Measurements from ENCODE around the gene SMIM36.
A peak's percentile ranks its signal among the peaks of the same experiment; 100 is the strongest.
"Not testable (repeated sequence)": the region's sequence is repeated elsewhere in the genome, so short reads cannot be mapped to it uniquely, and the experiment has no call there.

The SMIM36 gene

DNA sequence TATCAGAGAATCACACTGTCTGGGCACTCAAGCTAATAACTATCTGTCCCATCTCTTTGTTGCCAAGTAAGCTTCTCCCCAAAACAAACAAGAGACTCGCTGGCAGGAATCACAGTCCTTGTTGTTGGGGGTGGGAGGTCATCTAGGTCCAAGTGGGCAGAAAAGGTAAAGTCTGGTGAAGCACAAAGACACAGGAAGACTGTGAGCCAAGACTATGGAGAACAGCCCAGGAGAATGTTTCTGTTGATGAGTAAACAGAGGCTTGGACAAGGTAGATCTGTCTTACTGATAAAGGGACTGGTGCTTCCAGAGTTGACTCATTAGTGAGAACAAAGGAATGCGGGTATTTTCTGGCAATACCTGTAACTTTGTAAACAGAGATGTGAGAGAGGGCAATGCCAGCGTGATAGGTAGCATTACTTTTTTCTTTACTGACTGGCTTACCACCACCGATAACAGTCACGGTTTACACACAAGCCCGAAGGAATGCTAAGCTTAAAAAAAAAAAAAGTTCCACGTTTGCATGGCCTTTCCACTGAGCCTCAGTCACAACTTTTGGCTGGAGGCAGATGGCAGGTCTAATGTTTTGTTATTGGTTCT lies 78.1 kb downstream of the SMIM36 start:
- no peak for DNase-seq

DNA sequence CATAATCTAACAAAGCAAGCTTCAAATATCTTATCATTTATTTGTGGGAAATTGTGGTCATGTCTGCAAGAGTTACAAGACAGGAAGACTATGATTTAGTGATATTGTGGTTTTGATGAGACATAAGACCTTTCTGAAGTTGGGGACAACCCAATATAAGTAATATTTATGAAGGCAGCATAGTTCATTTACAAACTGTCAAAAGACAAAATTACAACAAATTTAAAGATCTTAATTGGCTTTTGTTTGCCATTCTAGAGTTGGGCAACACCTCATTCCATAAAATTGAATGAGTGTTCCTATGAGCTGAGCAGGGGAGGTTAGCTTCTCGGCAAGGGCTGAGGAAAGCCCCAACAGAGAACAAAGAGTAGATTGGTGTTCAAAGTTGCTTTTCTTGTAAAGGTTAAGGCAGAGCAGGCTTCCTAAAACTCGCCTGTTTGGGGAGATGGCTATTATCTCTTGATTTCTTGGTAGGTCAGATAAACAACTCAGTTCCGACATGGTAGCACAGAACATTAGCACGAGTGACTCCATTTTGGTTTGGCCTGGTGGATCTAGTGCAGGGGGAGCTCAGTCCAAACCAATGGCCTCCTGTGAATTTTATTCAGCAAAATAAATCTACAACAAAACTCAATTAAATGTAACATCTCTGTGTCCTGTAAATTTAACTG lies 78.8 kb downstream of the SMIM36 start:
- DNase-seq: peak; percentile 42

DNA sequence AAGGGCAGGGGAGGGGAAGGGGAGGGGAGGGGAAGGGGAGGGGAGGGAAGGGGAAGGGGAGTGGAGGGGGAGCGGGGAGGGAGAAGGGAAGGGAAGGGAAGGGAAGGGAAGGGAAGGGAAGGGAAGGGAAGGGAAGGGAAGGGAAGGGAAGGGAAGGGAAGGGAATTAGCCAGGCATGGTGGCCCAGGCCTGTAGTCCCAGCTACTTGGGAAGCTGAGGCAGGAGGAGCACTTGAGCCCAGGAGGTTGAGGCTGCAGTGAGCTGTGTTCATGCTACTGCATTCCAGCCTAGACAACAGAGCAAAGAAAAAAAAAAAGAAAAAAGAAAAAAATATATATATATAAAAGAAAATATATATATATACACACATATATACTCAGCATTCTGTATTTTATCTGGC lies 79.3 kb downstream of the SMIM36 start:
- not testable (repeated sequence) for DNase-seq

DNA sequence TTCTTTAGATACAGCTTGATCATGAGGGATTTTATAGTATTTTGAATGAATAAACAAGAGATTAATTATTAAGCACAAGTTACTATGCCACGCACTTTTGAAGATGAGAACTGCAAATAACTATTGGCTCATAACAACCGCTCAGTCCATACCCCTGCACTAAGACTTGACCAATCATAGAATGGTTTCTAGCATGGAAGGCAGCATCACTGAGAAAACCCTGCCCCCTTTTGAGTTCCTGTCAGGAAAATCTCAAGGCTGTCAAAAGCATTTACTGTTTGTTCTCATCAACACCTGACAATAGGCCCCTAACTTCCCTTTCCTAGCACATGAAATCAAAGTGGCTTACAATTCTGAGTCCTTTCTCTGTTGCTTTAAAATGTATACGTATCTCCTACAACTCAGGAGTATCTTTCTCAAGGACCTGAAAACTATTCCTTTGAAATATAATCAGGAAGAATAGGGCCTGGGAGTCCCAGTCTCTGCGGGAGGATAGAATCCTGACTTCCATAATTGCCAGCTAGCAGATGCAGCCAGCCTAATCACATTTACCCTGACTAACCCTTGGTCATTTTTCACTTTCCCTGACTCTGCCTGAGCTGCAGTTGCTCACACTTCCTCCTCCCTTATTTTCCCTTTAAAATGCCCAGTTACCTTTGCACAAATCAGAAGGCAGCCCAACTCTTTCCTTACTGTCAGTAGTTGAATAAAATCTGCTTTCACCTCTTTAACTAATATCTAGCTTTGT lies 80.5 kb downstream of the SMIM36 start:
- DNase-seq: no peak

DNA sequence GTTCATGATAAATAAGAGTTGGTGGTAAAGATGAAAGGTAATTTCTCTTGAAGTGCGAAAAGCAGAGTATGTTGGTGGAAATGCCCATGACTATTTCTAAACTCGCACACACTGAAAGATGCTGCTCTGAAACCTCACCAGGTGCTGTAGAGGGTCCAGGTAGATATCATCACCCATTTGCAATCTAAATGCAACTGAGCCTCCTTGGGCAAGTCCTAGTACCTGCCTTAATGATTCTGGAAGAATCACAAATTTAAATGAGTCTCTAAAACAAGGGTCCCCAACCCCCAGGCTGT lies 83.7 kb downstream of the SMIM36 start:
- no peak for DNase-seq

DNA sequence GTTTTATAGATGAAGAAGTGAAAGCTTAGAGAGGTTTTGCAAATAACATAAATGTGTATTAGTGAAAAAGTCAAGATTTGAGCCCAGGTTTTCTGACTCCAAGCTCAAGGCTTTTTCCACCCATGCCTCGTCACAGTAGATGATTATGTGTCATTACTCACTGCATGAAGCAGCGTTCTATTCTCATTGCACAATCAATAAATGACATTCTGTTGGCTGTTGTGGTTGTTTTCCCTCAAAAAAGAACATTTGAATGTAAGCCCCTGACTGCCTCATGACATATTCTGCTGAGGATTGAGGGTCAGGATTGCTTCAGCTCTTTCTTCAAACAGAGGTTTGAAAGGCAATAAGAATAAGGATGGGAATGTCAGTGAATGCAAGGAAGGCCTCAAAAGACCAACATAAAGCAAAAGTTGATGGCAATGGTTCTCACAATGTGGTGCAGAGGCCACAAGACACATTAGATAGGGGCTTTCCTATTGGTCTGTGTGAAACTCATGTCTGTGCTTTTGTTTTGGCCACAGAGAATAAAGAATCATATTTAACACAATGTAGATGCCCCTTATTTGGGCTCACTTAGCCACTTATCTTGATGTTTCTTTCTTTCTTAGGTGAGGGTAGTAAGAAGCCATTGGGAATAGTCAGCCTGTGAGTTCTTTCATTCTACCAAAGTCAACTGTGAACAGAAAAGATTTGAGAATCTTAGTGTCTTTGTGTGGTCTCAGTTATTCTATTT lies 84.2 kb downstream of the SMIM36 start:
- DNase-seq: no peak

DNA sequence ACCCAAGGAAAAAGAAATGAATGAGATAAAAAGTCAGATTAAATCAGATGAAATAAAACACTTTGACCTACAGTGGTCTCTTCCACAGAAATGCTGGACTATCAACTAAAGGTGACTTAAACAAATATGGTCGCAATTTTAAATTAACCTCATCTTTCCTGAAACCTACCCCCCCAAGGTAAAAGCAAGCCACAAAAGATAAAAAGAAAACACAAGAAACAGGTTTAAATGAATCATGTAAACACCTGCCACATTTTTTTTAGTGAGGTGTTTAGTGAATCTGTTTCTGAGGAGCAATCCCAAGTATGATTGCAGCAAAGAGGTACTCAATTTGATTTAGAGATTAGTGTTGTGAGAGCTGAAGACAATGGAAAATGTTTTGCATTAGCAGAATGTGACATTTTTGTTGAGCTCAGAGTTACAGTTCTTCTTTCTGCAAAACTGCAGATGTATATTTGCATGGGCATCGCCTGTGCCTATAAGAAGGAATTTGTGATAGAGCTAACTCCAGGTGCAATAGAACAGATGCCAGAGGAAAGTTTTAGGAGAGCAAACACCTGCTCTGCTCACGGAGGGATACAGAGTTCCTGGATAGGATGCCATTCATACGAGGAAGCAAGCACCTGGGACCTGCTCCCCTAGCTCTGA lies 86.2 kb downstream of the SMIM36 start:
- no peak for DNase-seq

DNA sequence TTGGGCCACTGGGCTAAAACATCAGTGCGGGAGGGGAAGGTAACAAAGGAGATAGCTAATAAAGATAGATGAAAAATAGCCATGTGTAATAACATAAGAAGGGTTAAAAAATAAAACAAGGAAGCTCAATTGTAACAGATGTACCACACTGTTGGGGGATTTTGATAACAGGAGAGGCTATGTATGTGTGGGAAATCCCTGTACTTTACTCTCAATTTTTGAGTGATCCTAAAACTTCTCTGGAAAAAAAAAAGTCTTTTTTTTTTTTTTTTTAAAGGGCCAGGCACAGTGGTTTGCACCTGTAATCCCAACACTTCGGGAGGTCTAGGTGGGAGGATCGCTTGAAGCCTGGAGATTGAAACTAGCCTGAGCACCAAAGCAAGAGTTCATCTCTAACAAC lies 87.7 kb downstream of the SMIM36 start:
- no peak for DNase-seq

DNA sequence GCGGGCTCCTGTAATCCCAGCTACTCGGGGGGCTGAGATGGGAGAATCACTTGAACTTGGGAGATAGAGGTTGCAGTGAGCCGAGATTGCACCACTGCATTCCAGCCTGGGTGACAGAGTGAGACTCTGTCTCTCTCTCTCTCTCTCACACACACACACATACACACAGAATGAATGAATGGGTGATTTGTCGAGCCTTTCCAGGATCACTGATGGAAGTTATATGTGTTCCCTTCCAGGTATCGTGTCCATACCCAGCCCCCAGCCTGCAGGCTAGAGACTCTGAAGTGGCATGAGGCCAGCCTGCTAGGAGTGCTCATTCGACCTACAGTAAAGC lies 88.5 kb downstream of the SMIM36 start:
- DNase-seq: not testable (repeated sequence)

DNA sequence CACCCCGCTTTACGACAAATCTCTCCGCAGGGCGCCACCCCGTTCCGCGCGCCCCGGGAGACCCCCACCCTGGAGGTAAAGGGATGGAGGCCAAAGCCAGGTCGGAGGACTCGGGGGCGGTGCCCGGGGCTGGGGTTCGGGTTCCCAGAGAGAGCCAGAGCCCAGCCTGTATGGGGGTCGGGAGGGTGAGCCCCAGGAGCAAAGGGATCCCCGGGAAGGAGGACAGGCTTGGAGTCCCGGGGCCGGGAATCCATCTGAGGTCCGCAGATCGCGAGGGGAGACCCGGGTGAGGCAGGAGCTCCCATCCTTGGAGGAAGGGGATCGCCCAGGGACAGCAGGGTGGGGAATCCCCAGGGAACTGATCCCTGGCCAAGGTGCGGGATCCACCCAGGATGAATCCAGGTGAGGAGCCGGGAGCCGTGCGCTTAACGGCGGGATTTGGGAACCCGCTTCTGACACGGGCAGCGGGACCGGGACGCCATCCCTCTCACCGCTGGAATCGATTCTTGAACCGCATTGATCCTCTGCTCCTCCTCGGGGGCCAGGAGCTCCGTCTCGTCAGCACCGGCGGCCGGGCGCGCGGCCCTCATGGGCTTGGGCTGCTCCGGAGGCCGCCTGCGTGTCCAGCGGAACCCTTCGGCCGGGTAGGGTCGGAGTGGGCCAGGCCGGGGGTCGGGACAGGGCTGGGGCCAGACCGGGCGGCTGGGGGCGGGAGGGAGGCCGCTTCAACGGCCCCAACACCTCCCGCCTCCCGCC lies 89.9 kb downstream of the SMIM36 start, which contains the start of gene MMD:
MMD (minus strand) TSS at position 657 of the 756 bp plus-strand sequence; CDS start at position 517, 140 bp downstream.
- DNase-seq: peak; percentile 26

DNA sequence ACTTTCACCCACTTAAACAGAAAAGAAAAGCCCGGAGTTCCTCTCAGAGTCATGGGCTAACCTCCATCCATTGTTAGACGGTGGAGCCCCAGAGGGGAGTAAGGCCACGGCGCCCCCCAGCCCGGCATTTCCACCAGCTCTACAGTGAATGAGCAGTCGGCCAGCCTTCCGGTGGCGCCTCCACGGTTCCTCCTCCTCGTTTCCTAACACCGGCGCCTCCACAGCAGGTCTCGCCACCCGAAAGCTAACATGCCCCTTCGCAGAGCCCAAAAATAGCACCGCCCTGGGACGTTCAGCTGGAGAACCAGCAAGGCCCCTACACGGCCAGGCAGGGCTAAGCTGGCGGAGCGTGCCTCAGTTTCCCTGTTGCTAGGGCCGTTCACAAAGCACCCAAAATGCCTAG lies 90.5 kb downstream of the SMIM36 start:
- peak; percentile 61 for DNase-seq

DNA sequence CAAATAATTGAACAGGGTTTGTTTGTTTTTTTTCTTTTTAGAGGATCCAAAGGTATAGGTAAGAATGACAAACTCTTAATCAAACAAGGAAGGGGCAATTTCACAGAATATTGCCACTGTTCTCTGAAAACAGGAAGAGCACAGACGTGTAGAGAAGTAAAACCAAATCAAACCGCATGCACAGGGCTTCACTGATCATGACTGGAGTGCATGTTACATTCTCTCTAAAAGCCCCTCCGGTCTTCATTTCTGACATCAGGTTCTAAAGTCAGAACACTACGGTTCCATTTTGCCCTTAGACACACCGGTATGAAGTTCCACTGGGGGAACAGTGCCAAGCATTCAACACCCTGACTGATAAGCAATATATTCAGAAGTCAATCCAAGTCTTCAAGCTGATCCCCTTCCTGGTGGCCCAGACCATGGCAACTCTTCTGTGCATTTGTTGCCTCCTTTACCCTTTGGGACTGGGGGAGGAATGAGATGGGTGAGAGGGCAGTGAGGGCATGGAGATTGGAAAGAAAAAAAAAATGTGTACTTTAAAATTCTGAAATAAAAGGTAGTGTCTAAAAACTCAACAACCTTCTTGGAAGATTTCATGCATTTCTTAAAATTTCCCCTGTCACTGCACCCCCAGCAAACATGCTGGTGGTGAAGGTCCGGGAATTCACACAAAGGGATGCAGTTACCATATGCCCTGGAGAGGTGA lies 91.0 kb downstream of the SMIM36 start:
- DNase-seq: peak; percentile 71

DNA sequence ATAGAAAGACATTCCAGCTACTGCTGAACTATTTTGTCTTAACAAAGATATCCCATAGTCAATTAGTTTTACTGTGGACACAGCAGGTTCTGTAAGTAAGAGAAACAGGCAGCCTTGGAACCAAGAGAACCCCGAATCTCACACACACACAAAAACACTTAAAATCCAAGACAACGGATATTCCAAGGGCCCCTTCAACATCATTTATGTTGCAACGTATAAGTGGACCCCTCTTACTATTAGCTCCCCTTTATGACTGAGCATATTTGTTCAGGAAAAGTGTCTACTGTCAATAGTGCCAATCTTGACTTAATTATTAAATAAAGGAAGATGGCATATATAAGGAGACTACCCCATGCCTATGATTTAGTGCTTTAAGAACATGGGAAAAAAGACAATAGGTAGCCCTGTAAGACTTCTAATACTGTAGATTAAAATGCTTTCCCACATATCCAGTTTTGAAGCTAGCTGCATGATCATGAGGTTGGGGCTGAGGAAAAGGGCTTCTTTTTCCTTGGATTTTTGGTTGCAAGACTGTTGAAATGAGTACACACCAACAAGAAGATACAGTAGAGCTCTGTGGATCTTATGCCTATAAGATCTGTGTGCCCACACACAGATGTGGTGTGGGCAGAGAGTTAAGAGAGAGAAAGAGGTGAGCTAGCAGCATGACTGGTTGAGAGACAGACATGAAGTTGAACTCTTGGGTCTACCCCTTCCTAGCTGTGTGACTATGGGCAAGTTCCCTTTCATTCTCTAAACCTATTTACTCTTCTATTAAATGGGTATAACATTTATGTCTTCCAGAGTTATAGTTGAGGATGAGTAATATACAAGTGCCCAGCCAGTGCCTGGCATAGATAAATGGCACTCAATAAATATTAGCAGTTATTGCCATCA lies 92.6 kb downstream of the SMIM36 start:
- DNase-seq: no peak

DNA sequence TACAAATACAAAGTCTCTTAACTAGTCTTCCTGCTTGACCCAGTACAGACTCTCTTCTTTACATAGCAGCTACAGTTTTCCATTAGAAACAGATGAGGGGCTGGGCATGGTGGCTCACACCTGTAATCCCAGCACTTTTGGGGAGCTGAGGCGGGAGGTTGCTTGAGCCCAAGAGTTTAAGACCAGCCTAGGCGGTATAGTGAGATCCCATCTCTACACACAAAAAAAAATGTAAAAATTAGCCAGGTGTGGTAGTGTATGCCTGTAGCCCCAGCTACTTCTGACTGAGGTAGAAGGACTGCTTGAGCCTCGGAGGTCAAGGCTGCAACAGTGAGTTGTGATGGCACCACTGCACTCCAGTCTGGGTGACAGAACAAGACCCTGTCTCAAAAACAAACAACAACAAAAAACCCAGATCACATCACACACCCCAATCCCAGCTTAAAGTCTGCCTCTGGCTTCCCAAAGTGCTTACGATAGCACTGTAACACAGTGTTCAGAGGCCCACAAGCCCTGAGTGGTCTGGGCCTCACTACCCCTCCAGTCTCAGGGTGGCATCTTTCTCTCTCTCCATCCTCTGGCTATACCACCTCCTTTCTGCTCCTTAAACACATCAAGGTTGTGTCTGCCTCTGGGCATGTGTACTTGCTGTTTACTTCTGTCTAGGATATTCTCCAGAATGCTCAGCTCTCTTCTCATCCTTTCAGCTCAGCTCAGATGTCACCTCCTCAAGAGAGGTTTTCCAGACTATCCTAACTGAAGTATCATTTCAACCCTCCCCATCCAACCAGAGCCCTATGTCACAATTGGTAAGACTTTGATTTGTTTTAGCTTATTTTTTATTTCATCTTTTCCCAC lies 93.6 kb downstream of the SMIM36 start:
- DNase-seq: no peak

DNA sequence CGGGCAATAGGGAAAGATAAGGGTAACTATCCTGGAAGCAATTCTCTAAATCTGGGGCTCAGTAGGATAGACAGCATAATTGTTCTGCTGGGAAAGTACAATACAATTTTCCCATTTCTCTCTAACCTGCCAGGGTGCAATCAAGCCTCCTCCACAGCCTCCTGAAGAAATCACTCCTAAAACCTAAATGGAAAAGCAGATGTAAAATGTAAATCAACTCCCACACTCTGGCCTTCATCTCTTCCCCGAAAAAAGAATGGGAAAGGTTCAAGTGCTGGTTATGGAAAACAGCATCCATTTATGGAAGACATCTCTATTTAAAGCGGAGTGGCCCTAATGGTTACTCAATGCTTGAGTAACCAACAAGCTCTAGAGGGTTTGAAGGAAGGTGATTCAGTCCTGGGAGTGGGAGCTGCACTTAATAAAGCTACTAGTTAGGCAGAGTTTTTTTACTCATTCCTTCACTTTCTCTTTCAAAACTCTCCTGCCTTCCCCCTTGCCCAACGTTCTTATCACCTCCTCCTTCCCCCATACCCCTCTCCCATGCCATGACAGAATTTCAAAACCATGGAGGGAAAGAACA lies 94.7 kb downstream of the SMIM36 start:
- no peak for DNase-seq

DNA sequence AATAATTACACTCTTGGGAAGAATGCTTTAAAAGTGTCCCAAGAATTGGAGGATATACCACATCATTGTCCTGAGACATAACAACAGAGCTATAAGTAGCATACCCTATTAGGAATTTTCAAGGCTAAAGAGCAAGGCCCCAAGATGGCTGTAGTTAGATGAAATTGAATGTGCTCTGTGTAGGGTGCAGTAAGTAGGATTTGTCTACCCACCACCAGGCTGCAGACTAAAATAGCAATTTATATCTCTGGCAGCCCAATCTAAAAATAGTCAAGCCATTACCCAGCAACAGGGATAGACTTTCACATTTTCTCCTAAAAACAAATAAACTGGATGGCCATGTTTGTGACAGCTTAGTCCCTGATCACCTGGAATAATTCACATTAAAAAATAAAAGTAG lies 95.3 kb downstream of the SMIM36 start:
- DNase-seq: no peak

DNA sequence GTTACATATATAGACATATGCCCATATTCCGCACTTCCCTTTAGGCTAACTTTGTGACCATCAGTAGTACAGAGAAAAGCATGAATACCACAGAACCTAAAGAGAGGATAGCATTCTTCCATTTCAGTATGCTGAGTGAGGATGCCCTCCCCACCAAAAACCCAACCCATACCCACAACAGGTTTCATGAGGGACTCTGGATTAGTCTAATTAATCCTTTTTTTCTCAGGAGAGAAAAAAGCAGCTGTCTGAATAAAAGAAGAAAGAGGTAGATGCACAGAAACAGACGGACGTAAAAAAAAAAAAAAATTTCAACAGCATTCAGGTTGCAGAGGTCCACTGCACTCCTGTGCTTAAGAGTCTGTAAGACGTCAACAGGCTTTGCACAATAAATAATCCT lies 96.3 kb downstream of the SMIM36 start:
- no peak for DNase-seq

DNA sequence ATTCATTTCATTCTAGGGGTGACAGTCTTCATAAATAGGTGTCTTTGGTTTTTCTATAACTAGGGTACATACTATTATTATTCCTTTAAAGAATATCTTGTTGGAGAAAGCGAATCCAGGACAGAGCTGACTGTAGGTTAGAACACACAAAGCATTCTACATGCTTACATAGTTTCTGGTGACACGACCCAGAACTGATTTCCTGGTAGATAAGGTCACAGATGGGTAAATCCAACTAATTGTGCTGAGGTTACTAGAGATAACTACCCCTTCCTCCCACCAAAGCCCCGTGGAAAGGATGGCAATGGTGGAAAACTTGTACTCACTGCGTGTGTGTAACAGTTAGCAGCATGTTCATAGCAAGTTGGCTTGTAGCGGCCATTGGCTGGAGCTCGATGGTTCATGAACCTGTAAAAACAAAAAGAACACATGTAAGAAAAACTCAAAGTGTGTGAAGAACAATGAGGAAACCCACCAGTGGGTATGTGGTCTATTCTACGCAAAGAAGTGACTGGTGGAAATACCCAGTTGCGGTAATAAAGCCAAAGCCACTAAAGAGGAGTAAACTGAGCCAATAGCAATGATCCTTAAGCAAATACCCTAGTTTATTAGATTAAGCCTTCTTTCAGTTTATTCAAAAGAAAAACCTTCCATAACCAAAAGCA lies 97.3 kb downstream of the SMIM36 start:
- no peak for DNase-seq

DNA sequence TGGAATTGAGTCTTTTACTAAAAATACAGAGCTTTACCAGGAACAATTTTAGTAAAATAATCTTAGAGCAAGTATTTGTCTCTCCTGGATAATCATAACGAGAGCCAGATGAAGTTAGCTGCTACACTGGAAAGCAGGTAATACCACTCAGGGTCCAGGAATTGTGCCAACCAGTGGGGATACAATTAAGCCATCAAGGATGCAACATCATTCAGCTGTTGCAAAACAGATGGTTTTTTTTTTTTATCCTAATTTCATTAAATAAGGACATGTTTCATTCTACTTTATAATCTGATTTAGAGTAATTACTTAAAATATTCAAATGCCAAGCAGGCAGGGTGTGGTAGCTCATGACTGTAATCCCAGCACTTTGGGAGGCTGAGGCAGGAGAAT lies 99.8 kb downstream of the SMIM36 start:
- no peak for DNase-seq

All from hematopoietic multipotent progenitor cell treated with erythropoietin and hydrocortisone succinate and interleukin-3 and kit ligand, for 6 days (in vitro differentiated cells).